GM20000 (cell line): Measurements from ENCODE around the gene NDE1.

Experiments
- DNase-seq: peaks from one replicate; pipeline ENCODE4 v3.0.0; 2012; ENCODE audit warnings: low spot score
- TF ChIP-seq, protein P1 (sequence below): IDR thresholded peaks from 2 replicates; pipeline ENCODE4 v1.5.1; 2012; ENCODE audit warnings: mild to moderate bottlenecking, control low read depth; ENCODE audit errors: extremely low read depth, missing control alignments

NDE1 gene

GRCh38 chr16:15607700-15608396, 42.2 kb upstream of the NDE1 start:
- TF ChIP-seq, protein P1, sequence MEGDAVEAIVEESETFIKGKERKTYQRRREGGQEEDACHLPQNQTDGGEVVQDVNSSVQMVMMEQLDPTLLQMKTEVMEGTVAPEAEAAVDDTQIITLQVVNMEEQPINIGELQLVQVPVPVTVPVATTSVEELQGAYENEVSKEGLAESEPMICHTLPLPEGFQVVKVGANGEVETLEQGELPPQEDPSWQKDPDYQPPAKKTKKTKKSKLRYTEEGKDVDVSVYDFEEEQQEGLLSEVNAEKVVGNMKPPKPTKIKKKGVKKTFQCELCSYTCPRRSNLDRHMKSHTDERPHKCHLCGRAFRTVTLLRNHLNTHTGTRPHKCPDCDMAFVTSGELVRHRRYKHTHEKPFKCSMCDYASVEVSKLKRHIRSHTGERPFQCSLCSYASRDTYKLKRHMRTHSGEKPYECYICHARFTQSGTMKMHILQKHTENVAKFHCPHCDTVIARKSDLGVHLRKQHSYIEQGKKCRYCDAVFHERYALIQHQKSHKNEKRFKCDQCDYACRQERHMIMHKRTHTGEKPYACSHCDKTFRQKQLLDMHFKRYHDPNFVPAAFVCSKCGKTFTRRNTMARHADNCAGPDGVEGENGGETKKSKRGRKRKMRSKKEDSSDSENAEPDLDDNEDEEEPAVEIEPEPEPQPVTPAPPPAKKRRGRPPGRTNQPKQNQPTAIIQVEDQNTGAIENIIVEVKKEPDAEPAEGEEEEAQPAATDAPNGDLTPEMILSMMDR: no peak
- DNase-seq: no peak

GRCh38 chr16:15608398-15609285, 41.4 kb upstream of the NDE1 start:
- TF ChIP-seq, protein P1: no peak
- DNase-seq: no peak

GRCh38 chr16:15609286-15609649, 40.8 kb upstream of the NDE1 start:
- TF ChIP-seq, protein P1: no peak
- DNase-seq: no peak

DNA sequence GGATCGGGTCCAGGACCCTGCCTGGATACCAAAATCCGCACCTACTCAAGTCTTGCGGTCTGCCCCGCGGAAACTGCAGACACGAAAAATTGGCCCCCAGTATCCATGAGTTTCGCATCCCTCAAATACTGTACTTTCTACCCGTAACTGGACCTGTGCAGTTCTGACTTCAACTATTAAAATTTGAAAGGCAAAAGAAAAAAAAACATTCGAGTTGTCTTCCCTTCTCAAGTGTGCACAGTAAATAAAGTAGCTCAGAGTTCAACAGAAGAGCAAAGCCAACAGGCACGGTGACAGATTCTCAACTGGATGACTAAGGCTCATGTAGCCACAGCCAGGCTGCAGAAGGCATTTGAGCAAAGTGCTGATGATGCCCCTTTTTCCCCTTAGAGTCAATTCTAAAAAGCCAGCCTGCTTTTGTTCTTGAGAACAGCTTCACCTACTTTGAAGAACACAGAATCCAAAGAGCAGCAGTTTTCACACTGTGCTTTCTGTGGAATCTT, 39.6 kb upstream of the NDE1 start:
- TF ChIP-seq, protein P1: no peak
- DNase-seq: no peak

DNA sequence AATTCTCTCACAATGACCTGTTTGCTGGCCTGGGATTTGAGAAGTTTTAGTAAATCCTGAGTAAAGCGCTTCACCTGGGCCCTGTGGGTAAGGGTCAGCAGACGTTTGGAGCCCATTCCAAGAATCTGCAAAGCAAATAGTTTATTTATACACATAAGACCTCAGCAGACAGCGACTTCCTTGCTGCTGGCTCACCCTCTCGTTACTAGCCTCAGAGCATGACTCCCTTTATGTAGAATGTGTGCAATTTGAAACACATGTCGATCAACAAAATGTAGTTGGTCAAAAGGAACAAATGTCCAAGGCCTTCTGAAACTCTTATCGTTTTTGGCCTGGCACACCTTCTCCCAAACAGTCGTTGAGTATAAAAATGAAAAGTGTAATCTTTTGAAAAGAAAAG, 38.4 kb upstream of the NDE1 start:
- TF ChIP-seq, protein P1: no peak
- no peak for DNase-seq

- TF ChIP-seq, protein P1: no peak
- DNase-seq: no peak
Observed at GRCh38 chr16:15613676-15614075, 36.4 kb upstream of the NDE1 start.

DNA sequence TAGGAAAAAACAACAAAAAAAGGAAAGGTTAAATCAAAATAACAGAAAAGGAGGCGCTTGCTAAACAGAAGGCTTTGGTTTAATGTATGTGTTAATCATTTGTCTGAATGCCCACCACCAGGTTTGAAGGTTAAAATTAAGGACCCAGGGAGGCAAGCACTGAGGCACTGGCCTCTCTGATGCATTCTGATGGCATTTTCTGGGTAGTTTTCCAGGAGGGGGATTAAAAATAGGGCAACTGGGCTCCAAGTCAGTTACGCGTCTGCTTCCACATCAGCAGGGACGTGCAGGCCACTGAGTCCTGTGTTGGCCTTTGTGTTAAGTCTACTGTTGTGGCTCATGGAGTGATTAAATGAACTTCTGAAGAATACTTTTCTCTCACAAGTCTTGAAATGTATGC, 34.0 kb upstream of the NDE1 start:
- TF ChIP-seq, protein P1: no peak
- DNase-seq: no peak
